HG03439 (cell line): ENCODE data around the gene DIPK2A.

Source experiments
- ATAC-seq: cut with Tn5 transposase; IDR thresholded peaks from one replicate; pipeline ENCODE4 v1.9.1; 2021; ENCODE audit warnings: mild to moderate bottlenecking, moderate library complexity; ENCODE audit not compliant: unreplicated experiment

The DIPK2A gene, protein sequence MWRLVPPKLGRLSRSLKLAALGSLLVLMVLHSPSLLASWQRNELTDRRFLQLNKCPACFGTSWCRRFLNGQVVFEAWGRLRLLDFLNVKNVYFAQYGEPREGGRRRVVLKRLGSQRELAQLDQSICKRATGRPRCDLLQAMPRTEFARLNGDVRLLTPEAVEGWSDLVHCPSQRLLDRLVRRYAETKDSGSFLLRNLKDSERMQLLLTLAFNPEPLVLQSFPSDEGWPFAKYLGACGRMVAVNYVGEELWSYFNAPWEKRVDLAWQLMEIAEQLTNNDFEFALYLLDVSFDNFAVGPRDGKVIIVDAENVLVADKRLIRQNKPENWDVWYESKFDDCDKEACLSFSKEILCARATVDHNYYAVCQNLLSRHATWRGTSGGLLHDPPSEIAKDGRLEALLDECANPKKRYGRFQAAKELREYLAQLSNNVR

GRCh38 chr3:143971359-143972154, at the start of gene DIPK2A:
TSS of gene DIPK2A (plus strand) at chr3:143971823. CDS start at chr3:143972333, 510 bp downstream.
- ATAC-seq: peak; percentile 62

GRCh38 chr3:143924522-143925285, 46.9 kb upstream of the DIPK2A start:
- no peak for ATAC-seq

DNA sequence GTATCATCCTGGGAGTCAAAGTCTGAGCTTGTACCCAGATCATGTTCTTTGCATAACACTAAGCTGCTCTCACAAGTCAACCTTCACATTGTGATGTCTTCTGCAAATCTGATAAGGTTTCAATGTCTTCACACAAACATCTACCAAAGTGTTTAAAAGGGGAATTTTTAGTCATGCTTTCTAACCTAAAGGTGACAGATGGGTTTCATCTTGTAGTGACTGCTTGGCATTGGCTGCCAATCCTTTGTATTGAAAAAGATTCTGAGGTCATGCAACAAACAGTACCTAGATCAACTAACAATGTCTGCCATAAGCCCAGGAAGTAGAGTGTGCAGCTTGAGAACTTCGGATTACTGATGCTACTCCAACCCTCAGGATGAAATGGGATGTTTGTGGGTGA, 43.6 kb upstream of the DIPK2A start:
- ATAC-seq: no peak

- ATAC-seq: no peak
Measured at GRCh38 chr3:143928541-143929255, 42.9 kb upstream of the DIPK2A start.

DNA sequence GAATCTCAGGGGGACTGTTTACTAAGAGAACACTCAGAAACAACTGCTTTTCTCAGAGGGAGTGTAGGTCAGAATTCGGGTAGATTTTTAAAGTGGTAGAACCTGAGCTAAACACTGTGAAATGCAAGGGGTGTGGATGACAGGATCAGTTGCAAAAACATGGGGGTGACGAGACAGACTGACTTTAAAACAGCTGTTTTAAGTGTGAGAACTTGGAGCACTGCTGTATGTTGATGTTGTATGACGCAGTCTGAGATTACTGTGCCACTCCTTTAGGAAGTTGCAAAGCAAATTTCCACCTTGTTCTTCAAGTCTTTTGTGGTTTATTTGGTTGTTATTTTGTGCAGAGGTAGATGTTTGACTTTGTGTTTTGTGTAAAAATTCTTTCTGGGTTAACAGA, 36.8 kb upstream of the DIPK2A start:
- ATAC-seq: no peak

- no peak for ATAC-seq
Measured at GRCh38 chr3:143935678-143936077, 35.9 kb upstream of the DIPK2A start.

- ATAC-seq: no peak
Measured at GRCh38 chr3:143950810-143951209, 20.8 kb upstream of the DIPK2A start.

- ATAC-seq: peak; percentile 77
Measured at GRCh38 chr3:143951351-143951971, 20.2 kb upstream of the DIPK2A start.

DNA sequence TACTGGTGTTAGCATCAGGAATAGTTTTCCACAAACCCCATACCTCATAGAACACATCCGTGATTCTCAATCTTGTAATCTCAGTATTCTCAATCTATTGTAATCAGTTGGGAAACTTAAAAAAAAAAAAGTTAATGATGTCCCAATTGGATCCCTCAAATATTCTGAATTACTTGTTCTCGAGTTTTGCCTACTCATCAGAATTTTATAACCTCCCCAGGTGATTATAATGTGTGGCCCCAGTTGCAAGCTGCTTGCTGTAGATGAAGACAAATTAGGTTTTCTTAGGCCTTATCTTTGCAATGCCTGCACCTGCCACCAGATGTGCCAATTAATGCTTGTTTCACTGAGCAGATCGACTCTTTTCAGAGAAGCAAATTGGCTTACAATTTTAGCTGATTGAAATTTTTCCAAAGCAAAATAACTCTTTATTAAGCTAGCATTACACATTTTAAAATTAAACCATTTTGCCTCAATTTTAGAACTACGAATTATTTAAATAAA, 19.0 kb upstream of the DIPK2A start:
- ATAC-seq: no peak

DNA sequence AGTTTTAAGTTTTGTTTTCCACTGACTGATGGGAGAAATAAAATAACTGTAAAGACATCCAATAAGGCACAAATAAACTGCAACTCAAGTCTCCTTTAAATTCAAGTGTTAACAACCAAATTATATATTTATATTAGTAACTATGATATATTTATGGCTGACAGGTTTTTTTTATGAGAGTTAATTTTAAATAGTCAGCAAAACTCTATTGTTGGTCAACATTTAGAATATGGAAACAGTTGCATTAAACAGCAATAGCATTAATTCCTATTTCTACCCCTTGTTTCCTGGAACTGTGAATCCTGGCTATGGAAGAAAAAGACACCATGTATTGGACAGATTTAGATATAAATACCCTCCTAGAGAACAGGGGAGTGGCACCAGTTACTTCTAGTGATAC, 16.5 kb upstream of the DIPK2A start:
- ATAC-seq: no peak

GRCh38 chr3:143956838-143957237, 14.8 kb upstream of the DIPK2A start:
- no peak for ATAC-seq

- ATAC-seq: no peak
Measured at GRCh38 chr3:143957453-143957852, 14.2 kb upstream of the DIPK2A start.

GRCh38 chr3:143958966-143959365, 12.7 kb upstream of the DIPK2A start:
- no peak for ATAC-seq

DNA sequence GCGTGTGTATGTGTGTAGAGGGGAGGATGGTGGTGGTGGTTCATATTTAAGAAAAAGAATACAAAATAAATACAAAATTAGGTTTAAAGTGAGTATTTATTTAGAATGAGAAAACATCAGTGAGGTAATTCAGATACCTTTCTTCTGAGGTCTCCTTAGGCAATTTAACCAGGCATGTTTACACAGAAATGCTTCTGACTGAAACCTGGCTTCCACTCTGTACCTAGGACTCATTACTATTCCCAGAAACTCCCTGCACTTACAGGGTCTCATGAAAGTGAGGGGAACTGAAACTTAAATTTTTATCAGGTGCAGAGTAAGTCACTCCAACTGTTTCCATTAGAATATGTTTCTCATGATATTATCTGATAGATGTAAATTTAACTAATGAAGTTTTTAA, 10.3 kb upstream of the DIPK2A start:
- no peak for ATAC-seq

DNA sequence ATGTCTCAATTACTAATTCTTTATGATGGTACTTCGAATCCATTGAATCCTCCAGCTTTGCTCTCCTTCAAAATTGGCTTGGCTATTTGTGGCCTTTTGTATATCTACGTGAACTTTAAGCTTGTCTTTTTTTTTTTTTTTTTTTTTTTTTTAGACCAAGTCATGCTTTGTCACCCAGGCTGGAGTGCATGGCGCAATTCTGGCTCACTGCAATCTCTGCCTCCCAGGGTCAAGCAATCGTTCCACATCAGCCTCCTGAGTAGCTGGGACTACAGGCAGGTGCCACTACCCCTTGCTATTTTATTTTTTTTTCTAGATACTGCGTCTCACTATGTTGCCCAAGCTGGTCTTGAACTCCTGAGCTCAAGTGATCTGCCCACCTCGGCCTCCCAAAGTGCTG, 7.7 kb upstream of the DIPK2A start:
- ATAC-seq: no peak

DNA sequence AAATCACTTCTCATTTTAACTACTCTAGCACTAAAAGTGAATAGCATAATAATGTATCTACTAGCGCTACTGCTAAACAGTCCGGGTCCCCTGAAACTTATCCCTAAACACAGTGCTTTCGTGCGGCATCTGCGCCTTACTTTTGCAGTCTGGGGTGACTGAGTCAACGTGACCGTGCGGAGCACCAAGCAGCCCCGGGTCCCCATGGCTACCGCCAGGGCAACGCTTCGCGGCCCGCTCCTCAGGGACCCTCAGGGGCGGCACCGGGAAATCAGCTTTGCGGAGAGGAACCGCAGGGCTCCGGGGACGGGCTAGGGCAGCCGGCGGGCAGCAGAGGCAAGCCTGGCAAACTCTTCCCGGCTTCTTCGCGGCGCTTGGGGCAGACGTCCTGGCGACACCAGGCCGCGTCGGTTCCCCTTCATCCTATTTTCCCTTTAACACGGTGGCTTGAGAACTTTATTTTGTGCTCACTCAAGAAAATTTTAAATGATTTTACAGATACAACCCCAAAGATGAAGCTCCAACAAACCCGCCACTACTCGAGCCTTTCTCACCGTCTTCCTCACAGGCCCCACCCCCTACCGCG, 757 bp upstream of the DIPK2A start:
- peak; percentile 26 for ATAC-seq

DNA sequence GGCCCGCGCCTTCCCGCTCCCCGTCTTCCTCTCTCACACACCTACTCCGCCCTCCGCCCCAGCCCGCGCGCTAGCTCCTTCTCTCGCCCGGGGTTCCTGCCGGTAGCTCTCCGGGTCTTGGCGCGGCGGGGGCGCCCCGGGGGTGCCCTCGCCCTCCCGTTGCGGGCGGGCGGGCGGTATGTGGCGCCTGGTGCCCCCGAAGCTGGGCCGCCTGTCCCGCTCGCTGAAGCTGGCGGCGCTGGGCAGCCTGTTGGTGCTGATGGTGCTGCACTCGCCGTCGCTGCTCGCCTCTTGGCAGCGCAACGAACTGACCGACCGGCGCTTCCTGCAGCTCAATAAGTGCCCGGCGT, 507 bp downstream of the DIPK2A start:
- no peak for ATAC-seq

- peak; percentile 35 for ATAC-seq
Measured at GRCh38 chr3:143972505-143973258, 1.1 kb downstream of the DIPK2A start.
